T-helper 9 cell (primary cell): ENCODE data around the gene ADAD1.
"Not testable (repeated sequence)": the region's sequence is repeated elsewhere in the genome, so short reads cannot be mapped to it uniquely, and the experiment has no call there.

ENCODE experiments used
- DNase-seq: peaks from one replicate; pipeline ENCODE4 v3.0.0-alpha.2; 2020
- total RNA-seq, 2 donors: gene quantifications; one replicate each; lab custom pipeline; 2026; lab: John Stamatoyannopoulos, UW

ADAD1 gene
- 0 to 0.07 reads per million in 2 donors for total RNA-seq

DNA sequence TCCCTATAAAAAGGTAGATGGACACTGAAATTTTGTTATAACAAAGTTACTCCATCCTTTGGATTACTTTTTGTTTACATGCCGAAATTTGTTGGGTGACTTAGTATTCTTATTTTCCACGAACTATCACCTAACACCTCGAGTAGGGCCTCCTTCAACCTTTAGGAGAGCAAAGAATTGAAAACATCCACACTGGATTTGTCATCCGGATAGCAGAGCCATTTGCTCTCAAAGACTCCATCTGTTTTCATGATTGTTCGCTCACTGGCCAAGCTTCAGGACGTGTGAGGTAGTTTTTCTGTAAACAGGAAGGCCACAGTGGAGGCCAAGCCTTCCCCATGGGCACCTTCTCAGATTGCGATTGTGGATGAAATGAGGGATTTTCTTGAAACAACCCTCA, at the start of gene ADAD1:
Gene ADAD1, plus strand, starts transcription at position 301 of the 400 bp plus-strand sequence. CDS start 1,059 bp downstream, outside the sequence.
- no peak for DNase-seq

DNA sequence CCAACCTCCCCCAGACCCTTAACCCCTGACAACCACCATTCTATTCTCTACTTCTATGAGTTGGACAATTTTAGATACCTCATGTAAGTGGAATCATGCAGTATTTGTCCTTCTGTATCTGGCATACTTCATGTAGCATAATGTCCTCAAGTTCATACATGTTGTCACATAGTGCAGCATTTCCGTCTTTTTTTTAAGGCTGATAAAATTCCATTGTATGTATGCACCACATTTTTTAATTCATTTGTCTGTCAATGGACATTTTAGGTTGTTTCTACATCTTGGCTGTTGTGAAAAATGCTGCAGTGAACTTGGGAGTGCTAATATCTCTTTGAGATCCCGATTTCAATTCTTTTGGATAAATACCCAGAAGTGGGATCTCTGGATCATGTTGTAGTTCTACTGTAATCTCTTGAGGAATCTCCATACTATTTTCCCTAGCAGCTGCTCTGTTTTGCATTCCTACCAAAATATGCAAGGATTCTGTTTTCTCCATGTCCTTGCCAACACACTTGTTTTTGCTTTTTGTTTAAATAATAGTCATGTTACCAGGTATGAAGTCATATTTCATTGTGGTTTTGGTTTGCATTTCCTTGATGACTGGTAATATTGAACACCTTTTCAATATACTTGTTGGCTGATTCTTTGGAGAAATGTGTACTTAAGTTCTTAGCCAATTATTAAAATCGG, 48.8 kb upstream of the ADAD1 start:
- no peak for DNase-seq

DNA sequence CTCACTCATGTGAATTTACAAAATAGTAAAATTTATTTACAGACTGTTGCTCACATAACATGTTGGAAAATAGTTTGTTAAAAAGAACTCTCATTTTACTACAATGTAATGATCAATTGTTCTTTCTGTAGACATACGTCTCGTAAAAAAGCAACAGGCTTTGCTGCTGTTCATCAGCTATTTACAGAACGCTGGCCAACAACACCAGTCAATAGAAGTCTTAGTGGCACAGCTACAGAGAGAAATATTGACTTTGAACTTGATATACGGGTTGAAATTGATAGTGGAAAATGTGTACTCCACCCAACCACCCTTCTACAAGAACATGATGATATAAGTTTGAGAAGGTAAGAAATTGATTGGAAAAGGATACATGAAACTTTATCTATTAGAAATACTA, 47.6 kb upstream of the ADAD1 start:
- no peak for DNase-seq

DNA sequence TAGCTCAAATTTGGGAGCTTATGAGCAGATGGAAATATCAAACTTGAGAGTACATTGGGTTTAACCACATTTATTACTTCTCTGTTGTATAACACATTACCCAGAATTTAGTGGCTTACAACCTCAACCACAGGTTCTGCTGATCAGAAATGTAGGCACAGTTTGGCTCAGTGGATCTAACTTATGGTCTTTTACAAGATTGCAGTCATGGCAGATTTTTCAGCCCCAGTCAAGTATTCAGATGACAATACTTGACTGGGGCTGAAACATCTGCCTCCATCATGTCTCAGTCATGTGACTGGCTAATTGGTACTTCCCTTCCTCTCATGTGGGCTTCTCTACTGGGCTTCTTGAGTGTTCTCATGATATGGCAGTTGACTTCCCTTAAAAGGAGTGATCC, 44.0 kb upstream of the ADAD1 start:
- no peak for DNase-seq

DNA sequence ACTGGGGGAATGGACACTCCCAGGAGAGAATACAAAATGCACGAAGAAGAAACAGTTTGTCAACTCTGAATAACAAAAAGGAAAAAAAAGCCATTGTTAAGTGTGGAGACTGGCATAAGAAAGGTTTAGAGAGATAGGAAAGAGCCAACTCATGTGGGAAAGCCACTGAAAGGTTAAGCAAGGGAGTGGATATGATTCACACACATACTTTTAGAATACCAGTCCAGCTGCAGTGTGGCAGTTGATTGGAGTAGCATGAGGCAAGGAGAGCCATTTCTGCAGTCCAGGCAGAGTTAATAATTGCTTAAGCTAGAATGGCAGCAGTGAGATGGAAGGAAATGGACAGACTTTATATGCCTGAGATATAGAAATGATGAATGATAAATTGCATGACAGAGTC, 36.9 kb upstream of the ADAD1 start:
- DNase-seq, result no peak

DNA sequence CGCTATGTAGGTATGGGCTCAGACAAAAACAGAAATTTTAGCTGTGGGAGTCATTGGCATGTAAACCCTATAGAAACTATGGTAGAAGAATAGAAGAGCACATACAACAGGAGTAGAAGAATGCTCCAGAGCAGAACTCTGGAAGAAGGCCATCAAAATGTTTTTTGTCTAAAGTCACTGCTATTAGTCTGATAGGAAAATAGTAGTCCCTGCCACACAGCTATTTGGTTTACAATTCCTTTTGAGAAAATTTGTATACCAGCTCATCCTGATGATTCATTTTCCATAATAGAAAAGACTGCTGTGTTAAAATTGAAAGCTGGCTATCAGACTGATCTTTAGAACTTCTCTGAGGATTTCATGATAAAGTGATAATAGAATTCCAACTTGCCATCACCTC, 32.8 kb upstream of the ADAD1 start:
- DNase-seq, result no peak

DNA sequence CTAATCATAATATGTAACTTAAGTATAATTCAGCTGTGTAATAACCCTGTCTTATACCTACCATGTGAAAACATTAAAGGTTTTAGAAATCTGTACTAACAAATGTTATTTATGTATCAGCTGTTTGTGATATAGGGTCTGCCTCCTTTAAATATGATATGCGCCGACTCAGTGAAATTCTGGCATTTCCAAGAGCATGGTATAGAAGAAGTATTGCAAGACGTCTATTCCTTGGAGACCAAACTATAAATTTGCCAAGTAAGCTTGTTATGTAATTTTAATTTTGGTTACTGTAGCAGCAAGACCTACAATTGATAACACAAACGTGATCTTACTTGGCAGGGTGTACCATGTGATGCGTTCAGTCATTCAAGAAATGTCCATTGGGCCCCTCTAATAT, 32.3 kb upstream of the ADAD1 start:
- no peak for DNase-seq

DNA sequence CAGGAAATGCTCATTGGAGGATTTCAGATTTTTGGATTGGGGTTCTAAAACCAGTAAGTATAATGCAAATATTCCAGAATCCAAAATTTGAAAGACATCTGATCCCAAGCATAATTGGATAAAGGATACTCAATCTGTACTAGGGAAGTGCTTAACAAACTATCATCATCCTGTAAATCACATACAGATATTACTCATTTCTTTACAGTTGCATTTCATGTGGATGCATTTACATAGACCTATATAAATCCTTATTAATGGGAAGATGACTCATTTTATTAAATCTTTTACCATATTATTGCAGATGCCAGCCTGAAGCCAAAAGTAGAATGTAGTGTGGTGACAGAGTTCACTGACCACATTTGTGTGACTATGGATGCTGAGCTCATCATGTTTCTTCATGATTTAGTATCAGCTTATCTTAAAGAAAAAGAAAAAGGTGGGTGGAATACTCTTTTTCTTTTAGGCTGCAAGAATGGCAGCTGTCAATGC, 22.4 kb upstream of the ADAD1 start:
- no peak for DNase-seq

DNA sequence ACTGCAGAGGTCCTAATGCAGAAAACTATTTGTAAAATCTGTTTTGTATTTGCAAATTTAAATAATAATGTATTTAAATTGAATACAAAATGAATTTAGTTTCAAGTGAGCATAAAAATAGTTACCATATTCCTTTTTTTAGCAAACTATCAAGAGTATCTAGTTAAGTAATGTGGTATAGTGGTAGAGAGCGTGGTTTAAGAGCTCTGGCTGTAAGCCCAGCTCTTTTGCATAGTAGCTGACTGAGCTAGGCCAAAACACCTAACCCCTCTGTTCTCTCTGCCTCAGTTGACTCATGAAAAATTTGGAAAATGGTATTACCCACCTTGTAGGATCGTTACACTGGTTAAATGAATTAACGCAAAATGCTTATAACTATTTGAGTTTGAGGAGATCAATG, 18.1 kb upstream of the ADAD1 start:
- DNase-seq, result no peak

DNA sequence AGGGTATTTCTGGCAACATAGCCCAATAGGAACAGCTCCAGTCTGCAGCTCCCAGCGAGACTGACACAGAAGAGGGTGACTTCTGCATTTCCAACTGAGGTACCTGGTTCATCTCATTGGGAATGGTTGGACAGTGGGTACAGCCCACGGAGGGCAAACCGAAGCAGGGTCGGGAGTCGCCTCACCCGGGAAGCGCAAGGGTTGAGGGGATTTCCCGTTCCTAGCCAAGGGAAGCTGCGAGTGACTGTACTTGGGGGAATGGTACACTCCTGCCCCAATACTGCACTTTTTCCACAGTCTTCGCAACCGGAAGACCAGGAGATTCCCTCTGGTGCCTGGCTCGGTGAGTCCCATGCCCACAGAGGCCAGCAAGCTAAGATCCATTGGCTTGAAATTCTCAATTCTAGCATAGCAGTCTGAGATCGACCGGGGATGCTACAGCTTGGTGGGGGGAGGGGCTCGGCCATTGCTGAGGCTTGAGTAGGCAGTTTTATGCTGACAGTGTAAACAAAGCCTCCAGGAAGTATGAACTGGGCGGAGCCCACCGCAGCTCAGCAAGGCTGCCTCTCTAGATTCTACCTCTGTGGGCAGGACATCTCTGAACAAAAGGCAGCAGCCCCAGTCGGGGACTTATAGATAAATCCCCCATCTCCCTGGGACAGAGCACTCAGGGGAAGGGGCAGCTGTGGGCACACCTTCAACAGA, 14.0 kb upstream of the ADAD1 start:
- no peak for DNase-seq

DNA sequence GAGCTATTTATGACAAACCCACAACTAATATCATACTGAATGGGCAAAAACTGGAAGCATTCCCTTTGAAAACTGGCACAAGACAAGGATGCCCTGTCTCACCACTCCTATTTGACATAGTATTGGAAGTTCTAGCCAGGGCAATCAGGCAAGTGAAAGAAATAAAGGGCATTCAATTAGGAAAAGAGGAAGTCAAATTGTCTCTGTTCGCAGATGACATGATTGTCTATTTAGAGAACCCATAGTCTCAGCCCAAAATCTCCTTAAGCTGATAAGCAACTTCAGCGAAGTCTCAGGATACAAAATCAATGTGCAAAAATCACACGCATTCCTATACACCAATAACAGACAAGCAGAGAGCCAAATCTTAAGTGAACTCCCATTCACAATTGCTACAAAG, 10.0 kb upstream of the ADAD1 start:
- DNase-seq, result not testable (repeated sequence)

DNA sequence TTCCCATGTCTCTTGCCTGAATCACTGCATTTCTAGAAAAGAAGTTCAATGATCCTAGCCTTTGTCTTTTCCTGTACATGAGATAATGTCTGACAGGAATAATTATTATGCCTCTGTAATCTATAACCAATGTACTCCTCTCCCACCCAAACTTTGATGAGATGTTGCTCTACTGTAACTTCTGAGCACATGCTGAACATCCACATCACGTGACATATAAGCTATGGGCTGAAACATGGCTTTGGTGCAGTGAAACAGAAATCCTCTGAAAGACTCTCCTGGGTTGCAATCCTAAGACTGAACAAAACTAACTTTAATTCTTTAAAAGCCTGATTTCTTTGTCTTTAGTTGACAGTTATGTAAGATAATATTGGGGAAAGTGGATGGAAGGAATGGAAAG, 1.5 kb upstream of the ADAD1 start:
- no peak for DNase-seq

DNA sequence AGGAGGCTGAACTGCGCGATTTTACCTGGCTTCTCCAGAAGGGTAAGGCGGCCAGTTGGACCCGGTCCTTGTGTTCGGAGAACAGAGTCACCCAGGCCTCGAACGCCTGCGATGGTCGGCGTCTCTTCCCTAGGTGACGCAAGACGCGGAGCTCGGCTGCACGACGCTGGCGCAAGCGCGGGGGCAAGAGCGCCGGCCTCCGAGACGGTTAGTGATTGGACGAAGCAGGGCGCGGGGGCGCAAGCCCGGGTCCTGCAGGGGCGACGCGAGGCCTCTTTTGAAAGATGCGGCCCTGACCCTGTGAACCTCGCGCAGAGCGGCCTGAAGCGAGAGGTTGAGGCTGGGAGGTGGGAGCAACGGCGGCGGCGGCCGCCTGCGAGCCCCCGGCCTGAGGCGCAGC, 428 bp downstream of the ADAD1 start:
- DNase-seq, result no peak

DNA sequence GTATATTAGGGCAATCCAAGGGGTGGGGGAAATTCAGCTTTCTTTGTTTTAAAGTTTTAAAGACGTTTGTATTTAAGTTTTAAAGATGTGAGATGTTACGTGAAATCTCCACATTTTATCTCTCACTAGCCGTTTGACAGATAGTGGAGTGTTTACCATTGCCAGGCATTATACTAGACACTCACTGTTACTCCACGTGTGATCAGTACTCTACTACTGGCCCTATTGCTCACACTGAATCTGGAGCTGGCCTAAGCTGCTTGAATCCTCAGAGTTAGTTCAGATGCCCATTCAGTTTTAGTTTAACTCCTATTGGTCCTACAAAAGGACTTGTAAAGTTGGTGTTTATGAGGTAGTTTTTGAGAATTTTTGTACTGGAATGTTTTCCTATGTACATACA, 4.5 kb downstream of the ADAD1 start:
- no peak for DNase-seq

DNA sequence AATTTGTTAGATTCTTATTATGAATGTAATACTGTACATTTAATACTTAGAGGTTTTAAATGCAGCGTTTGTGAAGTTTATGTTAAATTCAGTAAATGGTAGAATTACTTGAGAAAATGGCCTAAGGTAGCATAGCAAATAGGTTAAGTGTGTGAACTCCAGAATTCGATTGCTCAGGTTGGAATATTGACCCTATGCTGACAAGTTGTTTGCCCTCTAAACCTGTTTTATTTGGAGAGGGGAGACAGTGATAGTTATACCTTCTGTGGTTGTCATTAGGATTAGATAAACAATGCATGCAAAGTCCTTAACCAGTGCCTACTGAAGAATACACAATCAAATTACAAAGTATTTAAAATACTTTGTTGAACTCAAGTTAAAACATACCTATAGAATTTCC, 5.4 kb downstream of the ADAD1 start:
- no peak for DNase-seq

DNA sequence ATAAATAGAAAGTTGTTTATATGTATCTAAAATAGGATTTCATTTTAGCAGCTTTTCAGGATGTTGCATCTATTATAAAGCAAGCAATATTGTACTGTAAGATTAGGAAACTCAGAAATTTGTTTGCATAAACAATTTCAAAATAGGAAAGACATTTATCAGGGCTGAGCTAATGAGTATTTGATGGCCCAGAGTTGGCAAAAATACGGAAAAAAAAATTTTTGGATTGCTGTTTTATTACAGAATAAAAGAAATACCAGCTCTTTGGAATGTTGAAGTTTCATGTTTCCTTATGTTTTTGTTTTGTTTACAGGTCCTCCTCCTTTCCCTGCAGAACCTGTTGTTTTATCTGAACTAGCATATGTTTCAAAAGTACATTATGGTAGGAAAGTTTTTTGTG, 14.5 kb downstream of the ADAD1 start:
- DNase-seq, result no peak

DNA sequence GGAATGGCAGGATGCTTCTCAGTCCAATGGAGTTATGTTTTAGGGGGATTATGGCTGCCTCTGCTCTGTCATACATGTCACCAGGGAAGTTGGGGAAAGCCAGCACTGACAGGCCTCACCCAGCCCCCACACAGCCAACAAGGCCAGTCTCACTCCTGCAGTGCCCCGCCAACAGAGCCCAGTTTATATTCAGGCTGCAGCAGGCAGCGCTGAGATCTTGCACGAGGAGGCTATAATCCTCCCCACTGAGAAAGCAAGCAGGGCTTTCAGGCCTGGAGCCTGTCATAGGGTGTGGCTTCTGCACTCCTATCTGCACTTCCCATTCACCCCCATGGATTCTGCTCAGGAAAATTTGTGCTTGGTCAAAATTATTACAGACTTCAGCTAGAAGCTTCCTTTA, 25.1 kb downstream of the ADAD1 start:
- DNase-seq, result no peak

DNA sequence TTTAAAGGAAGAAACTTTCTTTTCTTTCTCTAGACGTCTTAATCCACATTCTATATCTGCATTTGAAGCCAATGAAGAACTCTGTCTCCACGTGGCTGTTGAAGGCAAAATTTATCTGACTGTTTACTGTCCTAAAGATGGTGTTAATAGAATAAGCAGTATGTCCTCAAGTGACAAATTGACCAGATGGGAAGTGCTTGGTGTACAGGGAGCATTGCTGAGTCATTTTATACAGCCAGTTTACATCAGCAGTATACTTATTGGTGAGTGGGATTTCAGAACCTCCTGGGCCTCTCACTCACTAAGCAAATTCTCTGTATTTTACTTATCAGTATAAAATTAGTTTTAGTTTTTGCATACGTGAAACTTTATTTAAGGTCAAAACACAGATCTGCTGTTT, 33.7 kb downstream of the ADAD1 start:
- DNase-seq, result no peak

DNA sequence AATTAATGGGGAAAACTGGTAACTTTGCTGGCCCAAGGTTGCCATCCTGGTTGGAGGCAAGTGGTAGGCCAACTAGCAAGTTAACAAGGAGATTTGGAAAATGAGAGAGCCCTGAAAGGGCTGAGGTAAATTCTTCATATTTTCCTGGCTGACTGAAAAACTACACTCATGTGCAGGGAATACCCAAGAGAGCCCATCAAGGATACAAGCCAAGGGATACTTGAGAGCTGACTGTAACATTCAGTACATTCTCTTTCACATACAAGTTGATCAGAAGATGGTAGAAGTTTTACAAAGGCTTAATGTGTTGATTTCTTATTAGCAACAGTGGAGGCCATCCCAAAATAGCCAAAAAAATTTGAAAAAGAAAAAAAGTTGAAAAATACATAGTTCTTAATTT, 44.4 kb downstream of the ADAD1 start:
- no peak for DNase-seq

DNA sequence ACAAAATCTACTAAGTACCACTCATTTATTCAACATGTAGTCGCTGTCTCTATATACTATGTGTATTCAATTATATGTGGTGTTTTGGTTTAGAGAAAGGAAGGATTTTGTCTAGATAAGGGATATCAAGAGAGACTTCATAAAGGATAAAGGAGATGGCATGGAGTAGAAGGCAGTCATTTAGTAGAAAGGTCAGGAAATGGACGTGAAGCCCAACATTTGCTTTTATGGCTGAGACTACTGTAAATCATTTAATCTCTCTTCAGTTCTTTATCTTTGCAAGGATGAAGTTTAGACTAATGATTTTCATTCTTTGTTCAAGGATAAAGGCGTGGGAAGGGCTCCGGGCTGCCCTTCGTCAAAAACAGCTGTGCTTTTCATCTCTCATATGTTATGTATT, 52.5 kb downstream of the ADAD1 start:
- no peak for DNase-seq

DNA sequence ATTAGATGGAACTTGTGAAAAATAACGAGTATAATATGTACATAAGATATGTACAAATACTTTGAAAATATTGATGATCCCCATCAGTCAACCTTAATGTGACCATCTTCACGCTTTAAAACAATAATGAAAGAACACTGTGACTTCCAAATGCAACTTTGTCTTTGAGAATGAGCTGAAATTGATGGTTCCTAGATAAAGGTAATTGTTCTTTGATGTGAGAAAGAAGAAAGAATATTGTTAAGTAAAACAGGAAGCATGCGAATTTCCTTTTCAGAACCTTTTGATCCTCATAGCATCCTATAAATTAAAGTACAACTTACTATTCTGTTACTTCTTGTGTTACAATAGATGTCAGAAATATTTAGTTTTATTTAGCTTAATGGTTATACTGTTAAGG, 55.5 kb downstream of the ADAD1 start:
- DNase-seq, result no peak

DNA sequence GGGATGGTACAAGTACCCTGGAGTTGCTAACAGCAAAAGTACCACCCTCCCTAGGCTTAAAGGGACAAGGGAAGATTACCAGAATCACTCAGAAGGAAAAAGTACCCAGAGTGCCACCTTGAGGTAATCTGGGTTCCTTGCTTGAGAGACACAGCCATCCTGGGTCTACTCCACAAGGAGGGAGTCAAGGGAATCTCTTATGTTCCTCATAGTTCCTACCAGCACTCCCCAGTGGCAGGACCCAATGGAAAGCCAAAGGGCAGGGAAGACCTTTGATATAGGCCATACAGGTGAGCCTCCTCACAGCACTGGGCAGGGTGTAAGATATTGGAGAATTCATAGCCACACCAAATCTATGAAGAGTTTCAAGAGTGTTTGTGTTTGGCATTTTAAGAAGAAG, 72.0 kb downstream of the ADAD1 start:
- no peak for DNase-seq

DNA sequence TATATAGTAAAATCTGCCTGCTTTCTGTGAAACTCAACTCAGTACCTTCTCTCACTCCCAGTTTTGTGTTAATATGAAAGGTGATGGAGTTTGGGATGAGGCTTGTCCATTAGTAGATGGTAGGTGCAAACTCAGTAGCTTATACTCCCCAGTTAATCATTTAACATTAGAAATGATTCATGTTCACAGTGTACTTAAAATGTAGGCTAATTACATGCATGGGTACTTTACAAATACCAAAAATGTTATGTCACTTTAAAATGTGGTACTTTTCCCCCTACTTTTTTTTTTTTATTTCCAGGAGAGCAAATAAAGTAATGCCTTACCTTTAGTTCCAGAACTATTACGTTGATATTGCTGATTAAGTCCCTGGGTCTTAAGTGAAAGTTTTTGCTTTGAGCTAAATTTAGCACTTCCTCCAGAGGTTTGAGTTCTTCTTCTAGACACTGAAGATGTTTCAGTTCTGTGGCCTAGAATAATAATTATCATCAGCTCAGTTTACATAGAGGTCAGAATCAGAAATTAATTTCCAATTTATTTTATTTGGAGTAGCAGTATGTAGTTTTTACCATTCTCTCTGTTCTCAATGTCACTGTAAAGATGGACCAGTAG, 74.7 kb downstream of the ADAD1 start:
- no peak for DNase-seq
